Stimulated activated CD8-positive, alpha-beta memory T cell treated with anti-CD3 and anti-CD28 coated beads, Interleukin-2, amount 100 ng/mL, for 48 hours (primary cell): ENCODE data around the gene GRPEL1.

Experiments
- DNase-seq, 2 donors: peaks; one replicate each; pipeline ENCODE4 v3.0.0-alpha.2; 2020; ENCODE audit warnings: low read depth in 2 of 2

GRPEL1 gene

GRCh38 chr4:7066006-7066405 lies 1.9 kb downstream of the GRPEL1 start:
- DNase-seq, result no peak

DNA sequence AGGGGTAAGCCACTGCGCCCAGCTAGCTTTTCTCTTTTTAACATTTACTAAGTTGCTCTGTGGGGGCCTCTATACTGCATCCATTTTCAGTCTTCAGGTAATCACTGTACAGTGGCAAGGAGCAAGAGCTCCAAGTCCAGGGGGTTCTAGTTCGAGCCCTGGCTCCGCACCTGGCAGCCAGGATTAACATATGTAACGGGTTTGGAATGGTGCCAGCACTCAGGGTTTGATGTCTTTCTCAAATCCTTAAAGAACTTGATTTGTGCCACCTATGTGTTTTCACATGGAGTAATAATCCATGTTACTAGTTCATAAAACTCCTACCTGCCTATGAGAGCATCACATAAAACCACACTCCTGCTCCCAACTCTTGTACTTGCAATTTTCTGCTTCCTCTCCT lies 4.5 kb downstream of the GRPEL1 start:
- no peak for DNase-seq

- no peak for DNase-seq
Observed at GRCh38 chr4:7062816-7063215, 5.0 kb downstream of the GRPEL1 start.

GRCh38 chr4:7061815-7062214 lies 6.0 kb downstream of the GRPEL1 start:
- no peak for DNase-seq

DNA sequence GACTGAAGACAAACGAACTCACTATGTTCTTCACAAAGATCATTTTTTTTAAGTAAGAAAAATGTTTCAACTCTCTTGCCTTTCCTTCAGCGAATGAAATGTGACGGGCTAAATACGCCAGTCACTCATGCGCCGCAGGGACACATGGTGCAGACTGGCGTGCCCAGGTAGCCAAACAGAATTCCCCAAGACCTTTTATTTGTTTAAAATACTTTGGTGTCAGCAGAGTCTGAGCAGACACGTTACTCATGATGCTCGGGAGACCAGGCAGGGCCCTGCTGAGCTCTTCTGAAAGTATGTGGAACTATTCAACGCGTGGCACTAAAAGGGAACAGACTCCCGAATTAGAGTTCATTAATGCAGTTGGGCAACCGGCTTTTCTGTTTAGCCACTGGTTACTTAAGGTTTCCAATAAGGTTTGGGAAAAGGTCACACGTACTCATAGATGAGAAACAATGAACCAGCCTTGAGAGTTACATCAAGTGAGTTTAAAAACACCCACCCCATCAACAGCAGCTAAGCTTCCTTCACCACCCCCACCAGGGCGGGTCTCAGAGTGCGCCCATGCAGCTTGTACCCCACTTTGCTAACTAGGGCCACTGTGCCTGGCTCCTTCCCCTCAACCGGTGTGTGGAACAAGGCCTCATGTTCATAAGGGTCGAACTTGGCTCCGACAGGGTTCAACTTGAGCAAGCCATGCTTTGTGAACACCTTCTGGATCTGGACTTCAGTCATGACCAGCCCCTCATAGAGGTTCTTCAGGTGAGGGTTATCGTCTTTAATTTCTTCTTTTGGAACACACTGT lies 7.3 kb downstream of the GRPEL1 start:
- DNase-seq, result no peak

DNA sequence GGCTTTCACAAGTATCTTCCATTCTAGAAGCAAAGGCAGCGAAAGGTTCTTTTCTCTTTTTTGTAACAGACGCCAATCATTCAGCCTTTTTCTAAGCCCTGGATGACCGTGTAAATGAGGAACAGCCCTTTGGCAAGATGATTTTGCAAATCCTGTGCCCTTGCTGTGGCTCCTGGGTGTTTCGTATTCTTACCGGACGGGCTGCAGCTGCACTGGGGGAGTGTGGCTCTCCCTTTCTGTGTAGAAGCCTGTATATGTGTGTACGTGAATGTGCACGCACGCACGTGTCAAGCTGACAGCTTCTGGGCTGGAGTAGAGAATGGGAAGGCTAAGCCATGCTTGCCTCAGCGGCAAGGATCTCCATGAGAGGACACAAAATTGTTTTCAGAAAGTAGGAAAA lies 8.2 kb downstream of the GRPEL1 start:
- no peak for DNase-seq

- DNase-seq, result no peak
Observed at GRCh38 chr4:7058792-7059191, 9.1 kb downstream of the GRPEL1 start.

DNA sequence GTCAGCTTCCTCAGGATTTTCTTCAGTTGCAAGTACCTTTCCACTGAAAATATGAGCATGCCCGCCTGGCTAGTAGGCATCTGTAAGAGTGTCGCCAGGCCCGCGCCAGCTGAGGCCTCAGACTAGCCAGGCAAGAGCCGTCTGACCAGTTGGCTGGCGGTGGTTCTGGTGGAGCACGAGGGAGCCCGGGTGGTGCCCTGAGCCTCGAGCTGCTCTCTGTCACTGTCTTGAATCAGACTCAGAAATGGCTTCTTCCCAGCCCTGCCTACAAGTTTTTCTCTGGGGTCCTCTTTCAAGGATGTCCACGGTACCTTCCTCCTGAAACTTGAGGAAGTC lies 11.9 kb downstream of the GRPEL1 start:
- no peak for DNase-seq

DNA sequence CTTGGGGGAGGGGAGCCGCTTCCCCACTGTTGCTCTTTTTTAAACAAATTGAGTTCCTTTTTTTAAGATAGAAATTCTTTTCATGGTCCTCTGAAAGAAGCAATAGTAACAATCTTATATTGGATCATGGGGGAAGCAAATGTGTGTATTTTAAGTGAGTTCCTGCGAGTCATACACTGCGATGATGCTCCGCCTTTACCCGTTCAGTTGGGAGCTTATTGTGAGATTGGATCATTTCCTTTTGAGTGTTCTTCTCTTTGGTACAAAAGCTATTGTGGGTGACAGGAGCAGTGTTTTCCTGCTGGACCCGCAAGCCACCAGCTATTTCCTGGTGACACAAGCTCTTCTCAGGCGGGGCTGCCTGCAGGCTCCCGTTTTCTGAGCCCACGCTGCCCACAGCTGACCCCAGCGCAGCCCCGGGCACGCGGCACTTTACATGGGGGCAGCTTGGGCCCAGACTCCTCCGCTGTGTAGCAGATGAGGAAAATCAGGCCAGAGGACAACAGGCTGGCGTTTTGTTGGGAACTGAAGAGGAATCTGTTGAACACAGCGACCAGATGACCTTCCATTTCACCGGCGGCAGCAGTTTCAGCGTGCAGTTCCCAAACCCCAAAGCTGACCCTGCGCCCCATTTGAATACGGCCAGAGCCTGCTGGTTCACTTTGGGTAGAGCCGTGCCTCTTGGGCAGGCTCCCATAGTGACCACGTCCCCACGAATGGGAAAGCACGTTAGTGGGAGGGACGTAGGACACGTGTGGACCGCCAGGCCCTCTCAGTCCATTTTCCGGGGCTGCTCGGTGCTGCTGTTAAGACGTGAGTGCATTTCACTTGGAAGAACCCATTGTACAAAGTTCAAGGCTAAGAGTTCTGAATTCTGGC lies 12.5 kb downstream of the GRPEL1 start:
- no peak for DNase-seq

DNA sequence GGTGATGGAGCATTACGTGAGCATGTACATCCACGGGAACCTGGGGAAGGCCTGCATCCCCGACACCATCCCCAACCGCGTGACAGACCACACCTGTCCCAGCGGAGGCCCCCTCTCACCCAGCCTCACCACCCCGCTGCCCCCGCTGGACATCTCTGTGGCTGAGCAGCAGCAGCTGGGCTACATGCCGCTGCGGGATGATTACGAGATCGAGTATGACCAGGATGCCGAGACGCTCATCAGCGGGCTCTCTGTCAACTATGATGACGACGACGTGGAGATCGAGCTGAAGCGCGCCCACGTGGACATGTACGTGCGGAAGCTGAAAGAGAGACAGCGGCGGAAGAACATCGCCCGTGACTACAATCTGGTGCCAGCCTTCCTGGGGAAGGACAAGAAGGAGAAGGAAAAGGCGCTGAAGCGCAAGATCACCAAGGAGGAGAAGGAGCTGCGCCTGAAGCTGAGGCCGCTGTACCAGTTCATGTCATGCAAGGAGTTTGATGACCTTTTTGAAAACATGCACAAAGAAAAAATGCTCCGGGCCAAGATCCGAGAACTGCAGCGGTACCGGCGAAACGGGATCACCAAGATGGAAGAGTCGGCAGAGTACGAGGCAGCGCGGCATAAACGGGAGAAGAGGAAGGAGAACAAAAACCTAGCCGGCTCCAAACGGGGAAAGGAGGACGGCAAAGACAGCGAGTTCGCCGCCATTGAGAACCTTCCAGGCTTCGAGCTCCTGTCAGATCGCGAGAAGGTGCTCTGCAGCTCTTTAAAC lies 13.6 kb downstream of the GRPEL1 start:
- DNase-seq, result no peak

DNA sequence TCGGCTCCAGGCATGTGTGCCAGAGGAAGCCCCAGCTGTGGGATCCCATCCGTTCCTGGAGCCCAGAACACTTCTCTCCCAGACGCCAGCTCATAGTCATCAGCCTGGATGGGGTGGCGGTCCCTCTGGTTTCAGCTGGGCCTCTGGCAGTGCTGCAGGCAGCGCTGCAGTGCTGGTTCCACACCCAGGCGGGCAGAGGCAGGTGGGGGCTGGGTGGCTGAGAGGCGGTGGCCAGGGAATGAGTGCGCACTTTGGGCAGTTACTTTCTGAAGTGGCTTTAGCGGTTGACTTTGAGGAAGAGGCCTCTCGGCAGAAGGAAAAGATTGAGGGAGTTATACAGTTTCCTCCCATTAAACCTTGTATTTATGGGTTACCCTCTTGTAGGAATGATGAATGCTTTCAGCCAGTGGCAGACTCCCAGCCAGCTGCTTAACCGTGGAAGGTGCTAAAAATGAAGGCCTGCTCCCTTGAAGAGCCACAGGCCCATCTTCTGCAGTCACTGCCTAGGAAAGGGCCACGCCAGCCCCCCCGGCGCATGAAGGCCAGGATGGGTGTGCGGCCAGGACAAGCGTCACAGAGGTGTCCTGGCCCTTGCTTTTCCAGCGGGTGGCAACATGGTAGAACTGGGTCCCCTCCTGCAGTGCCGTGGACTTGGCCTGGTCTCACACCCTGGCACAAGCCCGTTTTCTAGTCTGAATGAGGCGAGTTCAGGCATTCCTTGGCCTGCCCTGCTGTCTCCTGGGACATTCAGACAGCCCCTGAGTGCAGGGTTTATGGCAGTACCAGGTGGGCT lies 14.7 kb downstream of the GRPEL1 start:
- DNase-seq, result no peak

GRCh38 chr4:7052313-7052712 lies 15.6 kb downstream of the GRPEL1 start:
- no peak for DNase-seq

GRCh38 chr4:7051905-7052304 lies 16.0 kb downstream of the GRPEL1 start:
- DNase-seq, result no peak

DNA sequence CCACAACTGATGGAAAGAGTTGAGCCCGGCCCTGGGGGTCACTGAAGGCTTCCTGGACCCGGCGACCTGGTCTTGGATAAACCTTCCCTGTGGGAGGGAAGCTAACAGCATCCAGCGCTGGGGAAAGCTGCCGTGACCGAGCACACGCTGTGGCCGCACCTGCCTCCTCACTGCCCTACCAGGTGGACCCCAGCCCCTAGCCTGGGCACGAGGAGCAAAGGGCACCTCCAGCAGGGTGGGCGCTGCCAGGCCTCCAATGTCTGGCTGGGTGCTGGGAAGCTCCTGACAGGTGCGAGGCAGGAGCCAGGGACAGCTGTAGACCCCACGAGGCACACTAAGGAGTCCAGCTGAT lies 16.7 kb downstream of the GRPEL1 start:
- DNase-seq, result no peak

- no peak for DNase-seq
Observed at GRCh38 chr4:7050481-7051143, 17.3 kb downstream of the GRPEL1 start.

DNA sequence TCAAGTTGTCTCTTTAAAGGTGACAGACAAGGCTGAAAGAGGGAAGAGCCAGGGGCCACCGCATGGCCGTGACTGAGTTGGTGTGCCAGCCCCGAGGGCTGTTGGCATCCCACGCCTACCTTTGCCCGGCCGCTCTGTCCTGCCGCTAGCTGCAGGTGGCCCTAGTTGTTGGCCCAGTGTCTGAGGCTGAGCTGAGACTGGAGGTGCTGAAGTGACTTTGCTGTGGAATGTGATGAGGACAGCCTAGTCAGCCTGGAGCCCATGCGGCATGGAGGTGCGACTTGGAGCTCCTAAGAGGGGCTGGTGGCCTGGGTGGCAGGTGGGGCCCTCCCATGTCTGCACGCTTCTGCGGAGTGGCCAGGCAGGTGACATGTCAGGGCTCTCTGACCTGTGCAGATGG lies 18.1 kb downstream of the GRPEL1 start:
- DNase-seq, result no peak

DNA sequence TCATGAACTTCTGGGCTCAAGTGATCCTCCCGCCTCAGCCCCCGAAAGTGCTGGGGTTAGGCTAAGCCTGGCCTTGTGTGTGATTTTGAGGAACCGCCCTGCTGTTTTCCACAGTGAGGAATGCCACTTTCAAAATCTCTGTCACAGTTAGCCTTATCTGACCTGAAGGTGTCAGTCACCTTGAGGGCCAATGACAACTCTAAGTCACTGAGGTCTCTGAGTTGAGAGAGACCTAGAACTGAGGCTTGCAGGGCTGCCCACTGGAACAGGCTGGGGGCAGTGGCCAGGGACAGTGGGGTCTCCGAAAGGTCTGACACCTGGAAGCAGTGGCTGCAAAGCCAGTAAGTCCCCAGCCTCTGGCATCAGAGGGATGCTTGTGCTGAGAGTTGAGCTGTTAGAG lies 18.6 kb downstream of the GRPEL1 start:
- DNase-seq, result no peak

GRCh38 chr4:7048642-7049041 lies 19.2 kb downstream of the GRPEL1 start:
- no peak for DNase-seq

DNA sequence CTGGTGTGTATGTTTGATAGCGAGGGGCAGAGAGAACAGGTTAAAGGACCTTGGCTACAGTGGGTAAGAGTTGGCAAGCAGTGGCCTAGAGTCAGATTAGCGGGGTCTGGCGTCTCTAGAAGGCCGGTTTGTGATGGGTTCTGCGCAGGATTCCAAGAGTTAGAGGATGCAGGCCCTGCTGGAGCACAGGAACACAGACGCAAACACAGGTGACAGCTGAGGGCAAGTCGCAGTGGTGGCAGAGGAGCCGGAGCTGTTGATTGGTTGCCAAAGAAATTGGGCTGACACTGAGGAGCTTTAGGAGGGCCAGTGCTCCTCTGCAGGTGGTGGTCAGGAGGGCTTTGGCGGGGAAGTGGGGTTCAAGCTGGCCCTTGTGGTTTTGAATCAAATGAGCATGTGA lies 20.9 kb downstream of the GRPEL1 start:
- no peak for DNase-seq

DNA sequence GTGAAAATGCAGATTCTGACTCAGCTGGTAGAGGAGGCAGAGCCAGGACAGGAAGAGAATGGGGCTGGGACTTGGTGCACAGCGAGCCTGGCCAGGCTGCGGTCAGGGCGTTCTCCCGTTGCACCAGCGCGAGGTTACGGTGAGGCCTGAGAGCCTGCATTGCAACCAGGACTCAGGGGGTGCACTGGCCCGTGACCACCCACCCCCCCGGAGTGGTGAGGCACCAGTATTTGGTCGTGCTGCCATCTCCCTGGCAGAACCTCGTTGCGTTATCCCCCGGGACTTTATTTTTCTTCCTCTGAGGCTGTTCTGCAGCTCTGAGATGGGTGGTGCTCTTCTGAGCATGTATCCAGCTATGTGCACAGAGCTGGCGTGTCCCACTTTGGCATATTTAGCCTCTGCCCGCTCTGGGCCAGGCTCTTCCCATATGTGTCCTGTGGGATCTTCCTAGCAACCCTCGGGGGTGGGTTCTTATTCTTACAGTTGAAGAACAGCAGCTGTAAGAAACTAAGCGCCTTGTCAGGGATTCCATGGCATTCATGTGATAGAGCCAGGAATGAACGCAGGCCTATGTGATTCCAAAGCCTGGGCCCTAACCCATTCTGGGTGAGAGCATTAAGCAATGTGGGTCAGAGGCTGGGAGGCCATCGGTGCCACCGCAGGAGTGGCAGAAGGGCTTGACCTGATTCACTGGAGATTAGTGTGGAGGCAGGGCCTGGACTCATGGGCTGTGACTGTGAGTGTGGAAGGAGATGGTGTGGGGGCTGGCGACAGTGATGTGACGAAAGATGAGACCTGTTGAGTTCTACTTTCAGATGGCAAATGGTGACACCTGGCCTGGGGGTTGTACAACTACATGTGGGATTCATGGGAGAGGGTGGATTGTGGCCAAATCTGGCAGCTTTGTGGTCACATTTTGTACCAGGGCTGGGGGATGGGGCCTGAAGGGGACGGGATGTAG lies 21.6 kb downstream of the GRPEL1 start:
- no peak for DNase-seq
